Uterus (tissue), 2 donors: ENCODE results near the gene IGSF3.

ENCODE experiments used
- CTCF ChIP-seq, 4 experiments: fragments of 200-600 bp in 2 of 4; fragments of 450-650 bp in 2 of 4; sonication (generic) in 2 of 4; IDR thresholded peaks; one replicate each; pipeline ENCODE4 v1.5.1; 2016 to 2019; ENCODE audit warnings: antibody characterized with exemption in 4 of 4, mild to moderate bottlenecking in 2 of 4, moderate library complexity in 1 of 4
- POLR2A ChIP-seq, 2 donors: fragments of 450-650 bp; IDR thresholded peaks; one replicate each; pipeline ENCODE4 v1.6.1; 2016; ENCODE audit warnings: antibody characterized with exemption in 2 of 2, mild to moderate bottlenecking in 1 of 2, moderate library complexity in 1 of 2

DNA sequence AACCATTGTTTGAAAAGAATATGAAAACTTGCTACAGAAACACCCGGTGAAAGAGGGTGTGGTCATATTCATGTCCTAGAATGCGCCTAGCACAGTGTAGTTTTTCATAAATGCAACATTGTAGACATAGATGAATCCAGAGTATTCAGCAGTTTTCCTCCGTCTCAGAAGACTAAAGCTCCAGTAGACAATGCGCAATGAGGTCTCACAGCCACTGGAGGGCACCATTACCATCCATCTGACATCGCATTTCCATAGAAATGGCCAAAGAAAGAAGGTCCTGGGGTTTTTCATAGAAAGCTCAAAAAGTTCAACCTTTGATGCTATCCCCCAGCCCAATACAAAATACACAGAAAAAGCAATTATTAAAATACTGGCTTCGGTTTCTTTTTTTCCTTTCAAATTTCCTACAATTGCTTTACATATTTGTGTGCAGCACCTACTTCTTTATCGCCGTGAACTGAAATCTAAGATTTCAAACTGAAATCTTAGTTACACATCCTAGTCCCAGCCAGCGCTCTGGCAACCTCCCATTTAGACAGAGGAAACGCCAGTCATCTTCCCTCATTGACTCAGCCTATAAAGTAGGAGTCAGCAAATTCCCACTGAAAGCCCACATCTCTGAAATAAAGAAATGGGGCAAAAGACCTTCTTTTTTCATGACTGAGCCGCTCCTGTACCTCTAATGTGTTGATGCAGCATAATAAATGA lies 92.8 kb downstream of the IGSF3 start:
- TF ChIP-seq CTCF (IDR thresholded peaks at IDR 0.05) = peak; percentile 74 to 83 (median 79)
- TF ChIP-seq POLR2A (IDR thresholded peaks at IDR 0.05) = no peak
